Activated CD4-positive, alpha-beta T cell treated with anti-CD3 and anti-CD28 coated beads for 4 hours (primary cell): ENCODE measurements around the gene ATF1.
"Not testable (repeated sequence)": the region's sequence is repeated elsewhere in the genome, so short reads cannot be mapped to it uniquely, and the experiment has no call there.

Experiments used
- DNase-seq, 2 donors: peaks; one replicate each; pipeline ENCODE4 v3.0.0-alpha.2; 2020

ATF1 gene

GRCh38 chr12:50868881-50869280 lies 105.0 kb downstream of the ATF1 start:
- DNase-seq, result not testable (repeated sequence)
